ENCODE data around the gene PMP22.

DNA sequence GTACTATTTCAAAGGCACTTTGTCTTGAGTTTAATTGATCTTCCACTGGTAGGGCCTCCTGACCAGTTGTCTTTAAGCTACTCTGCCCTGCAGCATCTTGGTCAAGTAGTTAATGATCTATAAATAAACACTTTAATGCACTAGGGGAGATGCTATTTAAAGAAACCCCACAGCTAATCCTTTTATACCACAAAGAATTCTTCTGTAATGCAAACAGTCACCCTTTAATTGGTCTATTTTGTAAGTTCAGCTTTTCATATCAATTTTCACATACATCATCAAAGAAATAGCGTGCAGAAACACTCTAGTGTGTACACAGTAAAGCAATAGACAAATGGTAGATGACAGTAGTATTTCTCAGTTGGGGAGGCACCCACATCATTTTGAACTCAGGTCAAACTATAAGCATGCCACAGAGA lies 70.3 kb downstream of the PMP22 start:
- TF ChIP-seq, protein P1, sequence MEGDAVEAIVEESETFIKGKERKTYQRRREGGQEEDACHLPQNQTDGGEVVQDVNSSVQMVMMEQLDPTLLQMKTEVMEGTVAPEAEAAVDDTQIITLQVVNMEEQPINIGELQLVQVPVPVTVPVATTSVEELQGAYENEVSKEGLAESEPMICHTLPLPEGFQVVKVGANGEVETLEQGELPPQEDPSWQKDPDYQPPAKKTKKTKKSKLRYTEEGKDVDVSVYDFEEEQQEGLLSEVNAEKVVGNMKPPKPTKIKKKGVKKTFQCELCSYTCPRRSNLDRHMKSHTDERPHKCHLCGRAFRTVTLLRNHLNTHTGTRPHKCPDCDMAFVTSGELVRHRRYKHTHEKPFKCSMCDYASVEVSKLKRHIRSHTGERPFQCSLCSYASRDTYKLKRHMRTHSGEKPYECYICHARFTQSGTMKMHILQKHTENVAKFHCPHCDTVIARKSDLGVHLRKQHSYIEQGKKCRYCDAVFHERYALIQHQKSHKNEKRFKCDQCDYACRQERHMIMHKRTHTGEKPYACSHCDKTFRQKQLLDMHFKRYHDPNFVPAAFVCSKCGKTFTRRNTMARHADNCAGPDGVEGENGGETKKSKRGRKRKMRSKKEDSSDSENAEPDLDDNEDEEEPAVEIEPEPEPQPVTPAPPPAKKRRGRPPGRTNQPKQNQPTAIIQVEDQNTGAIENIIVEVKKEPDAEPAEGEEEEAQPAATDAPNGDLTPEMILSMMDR (conservative IDR thresholded peaks at IDR 0.05): no peak
- no peak for TF ChIP-seq ZFX (IDR thresholded peaks at IDR 0.05)
